Endodermal cell (in vitro differentiated cells): ENCODE measurements around the gene PRM3. TPM values are rescaled to one million over a fixed set of nuclear protein-coding genes. Genes with fewer than 3 reads are reported as not detected.

Source experiments
- DNase-seq: peaks from one replicate; pipeline ENCODE4 v3.0.0-alpha.2; 2017
- H3K27ac ChIP-seq: 2 replicates; pipeline ENCODE4 v1.5.1; 2013; ENCODE audit warnings: mild to moderate bottlenecking, low read depth, low read length, moderate library complexity
- H3K27me3 ChIP-seq: 2 replicates; pipeline ENCODE4 v1.6.1; 2013; ENCODE audit warnings: mild to moderate bottlenecking, low read length, moderate library complexity; ENCODE audit not compliant: insufficient read depth, control insufficient read depth, poor library complexity, severe bottlenecking
- H3K36me3 ChIP-seq: 2 replicates; pipeline ENCODE4 v1.7.0; 2013; ENCODE audit warnings: mild to moderate bottlenecking, low read length, moderate library complexity; ENCODE audit not compliant: control insufficient read depth, insufficient read depth
- H3K4me1 ChIP-seq: one replicate; pipeline ENCODE4 v1.7.0; 2013; ENCODE audit warnings: low read length; ENCODE audit not compliant: control insufficient read depth, insufficient read depth
- H3K4me3 ChIP-seq: 2 replicates; pipeline ENCODE4 v1.5.1; 2013; ENCODE audit warnings: mild to moderate bottlenecking, low read length, moderate library complexity
- H3K9ac ChIP-seq: 2 replicates; pipeline ENCODE4 v1.6.1; 2013; ENCODE audit warnings: mild to moderate bottlenecking, low read length, moderate library complexity; ENCODE audit not compliant: poor library complexity, severe bottlenecking; ENCODE audit errors: extremely low read depth
- H3K9me3 ChIP-seq: 2 replicates; pipeline ENCODE4 v1.6.1; 2013; ENCODE audit warnings: mild to moderate bottlenecking, low read length, moderate library complexity; ENCODE audit not compliant: control insufficient read depth
- H3K27ac Mint-ChIP-seq: 2 replicates; pipeline ENCODE4 v1.8.0; 2020; ENCODE audit warnings: mixed read lengths
- H3K27me3 Mint-ChIP-seq: 2 replicates; pipeline ENCODE4 v1.8.0; 2021; ENCODE audit warnings: mild to moderate bottlenecking, mixed read lengths; ENCODE audit not compliant: insufficient read depth
- H3K36me3 Mint-ChIP-seq: 2 replicates; pipeline ENCODE4 v1.8.0; 2020; ENCODE audit warnings: low read depth, mixed read lengths
- H3K4me1 Mint-ChIP-seq: 2 replicates; pipeline ENCODE4 v1.8.0; 2020; ENCODE audit warnings: mixed read lengths
- H3K4me3 Mint-ChIP-seq: 2 replicates; pipeline ENCODE4 v1.8.0; 2020; ENCODE audit warnings: mild to moderate bottlenecking, moderate library complexity, mixed read lengths
- H3K9me3 Mint-ChIP-seq: 2 replicates; pipeline ENCODE4 v1.8.0; 2020; ENCODE audit warnings: mild to moderate bottlenecking, mixed read lengths
- CTCF ChIP-seq: fragments of 200-600 bp; sonication (generic); conservative IDR thresholded peaks from 2 replicates; pipeline ENCODE4 v1.5.0; 2021; ENCODE audit warnings: antibody characterized with exemption, mild to moderate bottlenecking
- WGBS, 2 experiments: methylation state at CpG; one replicate each; pipeline versions ENCODE4 v1.1.5 to v1.1.7; 2013; ENCODE audit warnings: missing lambda C conversion rate in 2 of 2, mixed read lengths in 1 of 2; ENCODE audit not compliant: insufficient coverage in 1 of 2, insufficient read length in 1 of 2; 5-methylcytosine and 5-hydroxymethylcytosine counted together
- total RNA-seq, 2 donors: library from RNA; stranded (reverse); fragmentation: NEBNext Ultra II Directional in 1 of 2; extraction: Animal tissue kit (Norgen Biotek cat#: 25700) in 1 of 2; gene quantifications; 2 replicates in 1 of 2; 3 replicates in 1 of 2; pipeline ENCODE4 v1.2.1, GENCODE V29; 2021

Gene PRM3
- total RNA-seq, 2 donors from 2014 or later = not detected

DNA sequence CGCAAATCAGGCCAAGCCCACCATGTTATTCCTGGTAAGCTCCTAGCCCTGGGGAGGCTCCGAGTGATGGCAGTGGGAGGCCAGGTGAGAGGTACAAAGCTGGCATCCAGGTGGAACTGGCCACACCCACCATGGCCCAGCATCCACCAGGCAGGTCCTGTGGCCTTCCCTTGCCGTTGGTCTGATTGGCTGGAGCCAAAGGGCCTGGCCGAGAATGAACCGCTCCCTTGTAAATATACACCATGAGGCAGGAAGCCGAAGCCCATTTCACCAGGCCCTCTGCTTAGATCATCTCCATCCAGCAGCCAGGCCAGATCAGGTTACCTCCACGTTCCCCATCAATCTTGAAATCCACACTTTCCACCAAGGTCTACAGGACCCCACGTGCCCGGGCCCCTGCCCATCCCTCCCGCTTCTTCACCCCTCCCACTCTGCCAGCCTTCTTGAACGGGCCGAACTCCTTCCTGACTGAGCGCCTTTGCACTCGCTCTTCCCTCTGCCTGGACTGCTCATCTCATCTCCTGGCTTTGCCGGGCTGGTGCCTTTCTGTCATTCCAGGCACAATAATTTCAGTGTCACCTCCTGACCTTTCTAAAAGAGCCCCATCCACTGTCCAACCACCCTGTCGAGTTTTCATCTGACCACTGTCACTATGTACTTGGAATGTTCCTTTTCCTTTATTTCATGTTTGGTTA, 23.2 kb downstream of the PRM3 start:
- peak; percentile 78 for DNase-seq
- Mint-ChIP-seq H3K27ac (no peak overlapping the region), H3K4me3 (no peak overlapping the region), H3K27me3 (no peaks in the 10 kb centered on the region), H3K4me1 (no peaks in the 10 kb centered on the region), H3K36me3 (no peaks in the 10 kb centered on the region), H3K9me3 (no peaks in the 10 kb centered on the region)
- Histone ChIP-seq H3K27ac (no peak overlapping the region), H3K9me3 (no peaks in the 10 kb centered on the region), H3K36me3 (no peaks in the 10 kb centered on the region), H3K27me3 (no peaks in the 10 kb centered on the region), H3K9ac (no peak overlapping the region), H3K4me3 (no peak overlapping the region), H3K4me1 (no peaks in the 10 kb centered on the region)
- 85 to 87% methylated on average over 10 to 16 of the region's 16 CpGs for WGBS, 2 experiments
- no peak for TF ChIP-seq CTCF

- TF ChIP-seq CTCF = no peak
- H3K27me3 Mint-ChIP-seq = no peaks in the 10 kb centered on the region
- no peaks in the 10 kb centered on the region for H3K4me1 Mint-ChIP-seq
- no peak overlapping the region for H3K4me3 Mint-ChIP-seq
- Histone ChIP-seq H3K27ac (no peak overlapping the region), H3K36me3 (no peaks in the 10 kb centered on the region), H3K27me3 (no peaks in the 10 kb centered on the region), H3K4me3 (no peak overlapping the region), H3K9me3 (no peaks in the 10 kb centered on the region), H3K9ac (no peak overlapping the region), H3K4me1 (no peaks in the 10 kb centered on the region)
- H3K9me3 Mint-ChIP-seq = no peaks in the 10 kb centered on the region
- peak; percentile 49 for DNase-seq
- peak overlapping the region; percentile 35 for H3K27ac Mint-ChIP-seq
- 94 to 96% methylated on average over 44 to 63 of the region's 63 CpGs for WGBS, 2 experiments
- H3K36me3 Mint-ChIP-seq = no peaks in the 10 kb centered on the region
These were observed 24.0 kb downstream of the PRM3 start for GRCh38 chr16:11249233-11250061.

- no peaks in the 10 kb centered on the region for H3K9me3 ChIP-seq
- no peak for TF ChIP-seq CTCF
- H3K27ac ChIP-seq = no peak overlapping the region
- no peak overlapping the region for H3K27ac Mint-ChIP-seq
- no peak overlapping the region for H3K4me3 ChIP-seq
- no peaks in the 10 kb centered on the region for H3K4me1 ChIP-seq
- 94 to 98% methylated on average over 6 to 8 of the region's 8 CpGs for WGBS, 2 experiments
- no peaks in the 10 kb centered on the region for H3K4me1 Mint-ChIP-seq
- H3K27me3 Mint-ChIP-seq = no peaks in the 10 kb centered on the region
- H3K36me3 ChIP-seq = no peaks in the 10 kb centered on the region
- no peaks in the 10 kb centered on the region for H3K36me3 Mint-ChIP-seq
- no peaks in the 10 kb centered on the region for H3K27me3 ChIP-seq
- no peaks in the 10 kb centered on the region for H3K9me3 Mint-ChIP-seq
- no peak overlapping the region for H3K9ac ChIP-seq
- no peak for DNase-seq
- H3K4me3 Mint-ChIP-seq = no peak overlapping the region
These were observed 25.3 kb downstream of the PRM3 start for GRCh38 chr16:11248133-11248532.
